ENCODE results near the gene UGT1A6. TPM values are rescaled to one million over a fixed set of nuclear protein-coding genes. Genes with fewer than 3 reads are reported as not detected.
"Not testable (repeated sequence)": the region's sequence is repeated elsewhere in the genome, so short reads cannot be mapped to it uniquely, and the experiment has no call there.

UGT1A6 gene
- total RNA-seq, 4 donors from 2014 or later = 0.31 TPM; not detected in 3

DNA sequence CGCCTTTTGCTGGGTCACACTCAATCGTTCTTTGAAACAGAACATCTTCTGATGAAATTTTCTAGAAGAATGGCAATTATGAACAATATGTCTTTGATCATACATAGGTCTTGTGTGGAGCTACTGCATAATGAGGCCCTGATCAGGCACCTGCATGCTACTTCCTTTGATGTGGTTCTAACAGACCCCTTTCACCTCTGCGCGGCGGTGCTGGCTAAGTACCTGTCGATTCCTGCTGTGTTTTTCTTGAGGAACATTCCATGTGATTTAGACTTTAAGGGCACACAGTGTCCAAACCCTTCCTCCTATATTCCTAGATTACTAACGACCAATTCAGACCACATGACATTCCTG lies 20.5 kb downstream of the UGT1A6 start:
- Histone ChIP-seq H3K9me3 (no peaks in the 10 kb centered on the region), H3K4me1 (no peaks in the 10 kb centered on the region), H3K27me3 (no peaks in the 10 kb centered on the region), H3K36me3 (no peaks in the 10 kb centered on the region), H3K27ac (no peak overlapping the region), H3K4me3 (no peak overlapping the region)
- in situ Hi-C loops (cut with MboI; ENCODE audit: low sequenced_read_pairs in 4 of 4) = no loop called here
- DNase-seq (no peak), ATAC-seq (no peak)
- intact Hi-C loops (cut with DNase I; ENCODE audit: low total_unique reads) = no loop called here
- no peak for TF ChIP-seq POLR2A (IDR thresholded peaks at IDR 0.05)
- TF ChIP-seq, protein P1, sequence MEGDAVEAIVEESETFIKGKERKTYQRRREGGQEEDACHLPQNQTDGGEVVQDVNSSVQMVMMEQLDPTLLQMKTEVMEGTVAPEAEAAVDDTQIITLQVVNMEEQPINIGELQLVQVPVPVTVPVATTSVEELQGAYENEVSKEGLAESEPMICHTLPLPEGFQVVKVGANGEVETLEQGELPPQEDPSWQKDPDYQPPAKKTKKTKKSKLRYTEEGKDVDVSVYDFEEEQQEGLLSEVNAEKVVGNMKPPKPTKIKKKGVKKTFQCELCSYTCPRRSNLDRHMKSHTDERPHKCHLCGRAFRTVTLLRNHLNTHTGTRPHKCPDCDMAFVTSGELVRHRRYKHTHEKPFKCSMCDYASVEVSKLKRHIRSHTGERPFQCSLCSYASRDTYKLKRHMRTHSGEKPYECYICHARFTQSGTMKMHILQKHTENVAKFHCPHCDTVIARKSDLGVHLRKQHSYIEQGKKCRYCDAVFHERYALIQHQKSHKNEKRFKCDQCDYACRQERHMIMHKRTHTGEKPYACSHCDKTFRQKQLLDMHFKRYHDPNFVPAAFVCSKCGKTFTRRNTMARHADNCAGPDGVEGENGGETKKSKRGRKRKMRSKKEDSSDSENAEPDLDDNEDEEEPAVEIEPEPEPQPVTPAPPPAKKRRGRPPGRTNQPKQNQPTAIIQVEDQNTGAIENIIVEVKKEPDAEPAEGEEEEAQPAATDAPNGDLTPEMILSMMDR (IDR thresholded peaks at IDR 0.05 in 4 of 5, conservative IDR thresholded peaks at IDR 0.05 in 1 of 5) = no peak

DNA sequence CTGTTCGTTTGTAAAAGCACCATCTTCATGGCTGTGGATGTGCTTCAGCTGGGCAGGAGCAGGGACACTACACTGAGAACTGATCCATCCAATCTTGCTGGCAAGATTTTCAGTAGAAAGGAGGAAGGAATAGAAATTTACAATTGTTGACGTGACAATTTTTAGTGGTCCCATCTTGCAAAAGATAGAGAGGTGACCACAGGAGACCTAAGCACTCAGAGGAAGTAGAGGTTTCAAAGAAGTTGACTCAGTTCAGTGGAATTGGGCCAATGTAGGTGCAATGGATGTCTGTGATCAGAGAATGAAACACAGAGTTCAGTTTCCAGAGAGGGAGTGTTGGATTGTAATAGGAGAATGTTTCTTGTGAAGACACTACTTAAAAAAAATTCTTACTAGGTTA lies 21.4 kb downstream of the UGT1A6 start:
- Histone ChIP-seq H3K4me1 (no peaks in the 10 kb centered on the region), H3K36me3 (no peaks in the 10 kb centered on the region), H3K27me3 (no peaks in the 10 kb centered on the region), H3K9me3 (no peaks in the 10 kb centered on the region), H3K4me3 (no peak overlapping the region), H3K27ac (no peak overlapping the region)
- DNase-seq (no peak), ATAC-seq (no peak)
- TF ChIP-seq, protein P1 (IDR thresholded peaks at IDR 0.05 in 4 of 5, conservative IDR thresholded peaks at IDR 0.05 in 1 of 5) = no peak
- no peak for TF ChIP-seq POLR2A (IDR thresholded peaks at IDR 0.05)
- intact Hi-C loops (cut with DNase I; ENCODE audit: low total_unique reads) (no loop called here), in situ Hi-C loops (cut with MboI; ENCODE audit: low sequenced_read_pairs in 4 of 4) (no loop called here)

DNA sequence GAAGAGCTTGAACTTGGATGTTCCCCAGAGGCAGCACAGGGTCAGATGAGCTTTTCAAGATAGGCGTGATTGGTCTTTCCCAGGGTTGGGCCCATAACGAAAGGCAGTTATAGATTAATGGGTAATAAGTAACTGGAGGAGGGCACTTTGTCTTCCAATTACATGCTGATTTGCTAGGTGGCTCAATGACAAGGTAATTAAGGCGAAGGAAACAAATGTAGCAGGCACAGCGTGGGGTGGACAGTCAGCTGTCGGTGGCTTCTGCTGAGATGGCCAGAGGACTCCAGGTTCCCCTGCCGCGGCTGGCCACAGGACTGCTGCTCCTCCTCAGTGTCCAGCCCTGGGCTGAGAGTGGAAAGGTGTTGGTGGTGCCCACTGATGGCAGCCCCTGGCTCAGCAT lies 25.9 kb downstream of the UGT1A6 start, which contains the start of gene UGT1A4:
TSS of gene UGT1A4 (plus strand) at position 185 of the 400 bp plus-strand sequence. CDS start at position 270, 85 bp downstream.
- TF ChIP-seq POLR2A (IDR thresholded peaks at IDR 0.05) = no peak
- TF ChIP-seq, protein P1 (IDR thresholded peaks at IDR 0.05 in 4 of 5, conservative IDR thresholded peaks at IDR 0.05 in 1 of 5) = no peak
- in situ Hi-C loops (cut with MboI; ENCODE audit: low sequenced_read_pairs in 4 of 4) = no loop called here
- DNase-seq = no peak
- no peaks in the 10 kb centered on the region for H3K4me1 ChIP-seq
- H3K27me3 ChIP-seq = no peaks in the 10 kb centered on the region
- no peak within 1 kb of the TSS for H3K4me3 ChIP-seq
- H3K9me3 ChIP-seq = no peaks in the 10 kb centered on the region
- no peak for ATAC-seq
- no peaks in the 10 kb centered on the region for H3K36me3 ChIP-seq
- no peak within 1 kb of the TSS for H3K27ac ChIP-seq
- intact Hi-C loops (cut with DNase I; ENCODE audit: low total_unique reads) = no loop called here

DNA sequence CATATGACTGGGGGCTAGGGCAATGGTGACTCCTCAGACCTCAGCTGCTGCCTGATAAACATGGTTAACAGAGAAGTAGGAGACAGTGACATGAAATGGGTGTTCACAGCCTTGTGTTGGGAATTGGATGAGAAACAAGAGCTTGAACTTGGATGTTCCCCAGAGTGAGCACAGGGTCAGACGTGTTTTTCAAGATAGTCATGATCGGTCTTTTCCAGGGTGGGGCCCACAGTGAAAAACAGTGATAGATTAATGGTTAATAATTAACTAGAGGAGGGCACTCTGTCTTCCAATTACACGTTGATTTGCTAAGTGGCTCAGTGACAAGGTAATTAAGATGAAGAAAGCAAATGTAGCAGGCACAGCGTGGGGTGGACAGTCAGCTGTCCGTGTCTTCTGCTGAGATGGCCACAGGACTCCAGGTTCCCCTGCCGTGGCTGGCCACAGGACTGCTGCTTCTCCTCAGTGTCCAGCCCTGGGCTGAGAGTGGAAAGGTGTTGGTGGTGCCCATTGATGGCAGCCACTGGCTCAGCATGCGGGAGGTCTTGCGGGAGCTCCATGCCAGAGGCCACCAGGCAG lies 36.1 kb downstream of the UGT1A6 start, which contains the start of gene UGT1A3:
TSS of gene UGT1A3 (plus strand) at position 320 of the 579 bp plus-strand sequence. CDS start at position 405, 85 bp downstream.
- Histone ChIP-seq H3K27me3 (no peaks in the 10 kb centered on the region), H3K9me3 (no peaks in the 10 kb centered on the region), H3K4me1 (no peaks in the 10 kb centered on the region), H3K4me3 (no peak within 1 kb of the TSS), H3K36me3 (no peaks in the 10 kb centered on the region), H3K27ac (no peak within 1 kb of the TSS)
- TF ChIP-seq, protein P1 (IDR thresholded peaks at IDR 0.05 in 4 of 5, conservative IDR thresholded peaks at IDR 0.05 in 1 of 5) = no peak
- no peak for TF ChIP-seq POLR2A (IDR thresholded peaks at IDR 0.05)
- intact Hi-C loops (cut with DNase I; ENCODE audit: low total_unique reads) = no loop called here
- ATAC-seq = no peak
- no peak for DNase-seq
- in situ Hi-C loops (cut with MboI; ENCODE audit: low sequenced_read_pairs in 4 of 4) = no loop called here

DNA sequence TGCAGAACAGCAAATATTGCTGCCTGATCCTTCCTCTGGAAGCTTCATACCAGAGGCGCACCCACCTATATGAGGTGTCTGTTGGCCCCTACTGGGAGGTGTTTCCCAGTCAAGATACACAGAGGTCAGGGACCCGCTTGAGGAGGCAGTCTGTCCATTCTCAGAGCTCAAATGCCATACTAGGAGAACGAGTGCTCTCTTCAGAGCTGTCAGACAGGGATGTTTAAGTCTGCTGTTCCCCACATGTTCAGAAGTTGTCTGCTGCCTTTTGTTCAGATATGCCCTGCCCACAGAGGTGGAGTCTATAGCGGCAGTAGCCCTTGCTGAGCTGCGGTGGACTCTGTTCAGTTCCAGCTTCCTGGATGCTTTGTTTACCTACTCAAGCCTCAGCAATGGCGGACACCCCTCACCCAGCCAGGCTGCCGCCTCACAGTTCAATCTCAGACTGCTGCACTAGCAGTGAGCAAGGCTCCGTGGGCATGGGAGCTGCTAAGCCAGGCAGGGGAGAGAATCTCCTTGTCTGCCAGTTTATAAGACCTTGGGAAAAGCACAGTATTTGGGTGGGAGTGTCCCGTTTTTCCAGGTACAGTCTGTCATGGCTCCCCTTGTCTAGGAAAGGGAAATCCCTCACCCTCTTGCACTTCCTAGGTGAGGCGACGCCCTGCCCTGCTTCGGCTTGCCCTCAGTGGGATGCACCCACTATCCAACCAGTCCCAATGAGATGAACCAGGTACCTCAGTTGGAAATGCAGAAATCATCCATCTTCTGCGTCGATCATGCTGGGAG lies 44.4 kb downstream of the UGT1A6 start:
- H3K27ac ChIP-seq; H3K9me3 ChIP-seq; H3K4me1 ChIP-seq; H3K36me3 ChIP-seq; ATAC-seq; intact Hi-C loops (cut with DNase I; ENCODE audit: low total_unique reads); in situ Hi-C loops (cut with MboI; ENCODE audit: low sequenced_read_pairs in 4 of 4); H3K4me3 ChIP-seq; DNase-seq; H3K27me3 ChIP-seq: not testable (repeated sequence)
